ENCODE results near the gene PAAF1. TPM values are rescaled to one million over a fixed set of nuclear protein-coding genes. Genes with fewer than 3 reads are reported as not detected.

The PAAF1 gene
- total and polyA plus RNA-seq, 2 experiments from 2014 or later, result 6.7 to 24.1 TPM

GRCh38 chr11:73969991-73970800 lies 93.4 kb downstream of the PAAF1 start:
- Histone ChIP-seq H3K27me3 (replicated peaks; ENCODE audit: insufficient read depth) (no peaks in the 10 kb centered on the region), H2AFZ (no peak overlapping the region), H3K9ac (no peak overlapping the region), H3K27ac (no peak overlapping the region), H3K36me3 (ENCODE audit: low read depth) (no peaks in the 10 kb centered on the region), H3K9me2 (ENCODE audit: insufficient read depth) (no peaks in the 10 kb centered on the region), H3K79me2 (ENCODE audit: insufficient read depth) (no peaks in the 10 kb centered on the region), H3K4me2 (ENCODE audit: unreplicated experiment) (no peak overlapping the region), H4K20me1 (ENCODE audit: insufficient read depth) (no peaks in the 10 kb centered on the region), H3F3A (ENCODE audit: insufficient read depth) (no peaks in the 10 kb centered on the region), H3K4me3 (no peak overlapping the region), H3K9me3 (ENCODE audit: low read depth) (no peaks in the 10 kb centered on the region), H3K4me1 (ENCODE audit: insufficient read depth) (peaks cover 10% of the 10 kb centered on the region; the same call in 1 of the 2 replicates)
- TF ChIP-seq EZH2phosphoT487 (IDR thresholded peaks at IDR 0.05; ENCODE audit: insufficient read depth, low read depth), result no peak
- TF ChIP-seq EZH2 (IDR thresholded peaks at IDR 0.05; ENCODE audit: insufficient read depth, poor library complexity, severe bottlenecking), result no peak
- WGBS, 2 experiments (ENCODE audit: low coverage in 1 of 2, low lambda C conversion rate in 2 of 2, missing lambda C conversion rate in 2 of 2), result 82 to 85% methylated on average over 13 of the region's 13 CpGs
- DNase-seq, result no peak
- in situ Hi-C loops (cut with MboI), result no loop called here

GRCh38 chr11:73971175-73971719 lies 94.4 kb downstream of the PAAF1 start:
- no peak for DNase-seq
- Histone ChIP-seq H3K4me1 (ENCODE audit: insufficient read depth) (peaks cover 10% of the 10 kb centered on the region; the same call in 1 of the 2 replicates), H3K4me2 (ENCODE audit: unreplicated experiment) (no peak overlapping the region), H3F3A (ENCODE audit: insufficient read depth) (no peaks in the 10 kb centered on the region), H3K27me3 (replicated peaks; ENCODE audit: insufficient read depth) (no peaks in the 10 kb centered on the region), H3K4me3 (no peak overlapping the region), H3K36me3 (ENCODE audit: low read depth) (no peaks in the 10 kb centered on the region), H3K79me2 (ENCODE audit: insufficient read depth) (no peaks in the 10 kb centered on the region), H3K27ac (no peak overlapping the region), H3K9me3 (ENCODE audit: low read depth) (no peaks in the 10 kb centered on the region), H3K9me2 (ENCODE audit: insufficient read depth) (no peaks in the 10 kb centered on the region), H4K20me1 (ENCODE audit: insufficient read depth) (no peaks in the 10 kb centered on the region), H2AFZ (no peak overlapping the region), H3K9ac (no peak overlapping the region)
- in situ Hi-C loops (cut with MboI), result no loop called here
- TF ChIP-seq EZH2 (IDR thresholded peaks at IDR 0.05; ENCODE audit: insufficient read depth, poor library complexity, severe bottlenecking), result no peak
- no peak for TF ChIP-seq EZH2phosphoT487 (IDR thresholded peaks at IDR 0.05; ENCODE audit: insufficient read depth, low read depth)
- WGBS, 2 experiments (ENCODE audit: low coverage in 1 of 2, low lambda C conversion rate in 2 of 2, missing lambda C conversion rate in 2 of 2), result 78 to 79% methylated on average over 6 of the region's 6 CpGs

GRCh38 chr11:73972187-73972586 lies 95.4 kb downstream of the PAAF1 start:
- H3K9ac ChIP-seq, result no peak overlapping the region
- no peaks in the 10 kb centered on the region for H3K79me2 ChIP-seq (ENCODE audit: insufficient read depth)
- H3K27ac ChIP-seq, result no peak overlapping the region
- no peaks in the 10 kb centered on the region for H3K27me3 ChIP-seq (replicated peaks; ENCODE audit: insufficient read depth)
- 36 to 40% methylated on average over 1 of the region's 1 CpG for WGBS, 2 experiments (ENCODE audit: low coverage in 1 of 2, low lambda C conversion rate in 2 of 2, missing lambda C conversion rate in 2 of 2)
- no peaks in the 10 kb centered on the region for H3F3A ChIP-seq (ENCODE audit: insufficient read depth)
- no peaks in the 10 kb centered on the region for H4K20me1 ChIP-seq (ENCODE audit: insufficient read depth)
- TF ChIP-seq EZH2 (IDR thresholded peaks at IDR 0.05; ENCODE audit: insufficient read depth, poor library complexity, severe bottlenecking), result no peak
- no peak for TF ChIP-seq EZH2phosphoT487 (IDR thresholded peaks at IDR 0.05; ENCODE audit: insufficient read depth, low read depth)
- no peaks in the 10 kb centered on the region for H3K36me3 ChIP-seq (ENCODE audit: low read depth)
- DNase-seq, result no peak
- peaks cover 10% of the 10 kb centered on the region; the same call in 1 of the 2 replicates for H3K4me1 ChIP-seq (ENCODE audit: insufficient read depth)
- no peak overlapping the region for H3K4me2 ChIP-seq (ENCODE audit: unreplicated experiment)
- H3K9me2 ChIP-seq (ENCODE audit: insufficient read depth), result no peaks in the 10 kb centered on the region
- H3K4me3 ChIP-seq, result no peak overlapping the region
- H3K9me3 ChIP-seq (ENCODE audit: low read depth), result no peaks in the 10 kb centered on the region
- in situ Hi-C loops (cut with MboI), result no loop called here
- no peak overlapping the region for H2AFZ ChIP-seq

GRCh38 chr11:73972620-73973449 lies 96.0 kb downstream of the PAAF1 start:
- Histone ChIP-seq H3K4me1 (ENCODE audit: insufficient read depth) (peaks cover 10% of the 10 kb centered on the region; the same call in 1 of the 2 replicates), H3F3A (ENCODE audit: insufficient read depth) (no peaks in the 10 kb centered on the region), H2AFZ (no peak overlapping the region), H3K4me2 (ENCODE audit: unreplicated experiment) (no peak overlapping the region), H3K9ac (no peak overlapping the region), H3K4me3 (no peak overlapping the region), H3K27ac (no peak overlapping the region), H3K79me2 (ENCODE audit: insufficient read depth) (no peaks in the 10 kb centered on the region), H3K9me2 (ENCODE audit: insufficient read depth) (no peaks in the 10 kb centered on the region), H3K9me3 (ENCODE audit: low read depth) (no peaks in the 10 kb centered on the region), H3K27me3 (replicated peaks; ENCODE audit: insufficient read depth) (no peaks in the 10 kb centered on the region), H4K20me1 (ENCODE audit: insufficient read depth) (no peaks in the 10 kb centered on the region), H3K36me3 (ENCODE audit: low read depth) (no peaks in the 10 kb centered on the region)
- no peak for DNase-seq
- in situ Hi-C loops (cut with MboI), result no loop called here
- TF ChIP-seq EZH2phosphoT487 (IDR thresholded peaks at IDR 0.05; ENCODE audit: insufficient read depth, low read depth), result no peak
- no peak for TF ChIP-seq EZH2 (IDR thresholded peaks at IDR 0.05; ENCODE audit: insufficient read depth, poor library complexity, severe bottlenecking)
- 82 to 85% methylated on average over 10 to 11 of the region's 11 CpGs for WGBS, 2 experiments (ENCODE audit: low coverage in 1 of 2, low lambda C conversion rate in 2 of 2, missing lambda C conversion rate in 2 of 2)
